Neural cell (in vitro differentiated cells): ENCODE measurements around the gene DDX47. TPM values are rescaled to one million over a fixed set of nuclear protein-coding genes. Genes with fewer than 3 reads are reported as not detected.

ENCODE experiments used
- H2AFZ ChIP-seq: fragments of 200-600, 300-800 bp; sonication (generic), shearing (Covaris generic); 2 replicates; pipeline ENCODE4 v1.6.0; 2014; ENCODE audit warnings: low read depth, mild to moderate bottlenecking, antibody characterized with exemption, low read length, moderate library complexity
- H3F3A ChIP-seq: fragments of 200-600 bp; shearing (Covaris generic); 2 replicates; pipeline ENCODE4 v1.6.1; 2016; ENCODE audit warnings: mild to moderate bottlenecking, moderate library complexity, mixed read lengths, antibody characterized with exemption, low read length; ENCODE audit not compliant: insufficient read depth, poor library complexity, severe bottlenecking
- H3K27ac ChIP-seq: fragments of 200-600, 300-800 bp; sonication (generic), shearing (Covaris generic); 2 replicates; pipeline ENCODE4 v1.5.1; 2014; ENCODE audit warnings: mild to moderate bottlenecking, low read length, moderate library complexity
- H3K27me3 ChIP-seq: fragments of 300-800, 200-600 bp; sonication (generic), shearing (Covaris generic); 2 replicates; pipeline ENCODE4 v1.6.0; 2014; ENCODE audit warnings: mild to moderate bottlenecking, low read depth, low read length, moderate library complexity; ENCODE audit not compliant: insufficient read depth
- H3K36me3 ChIP-seq: fragments of 300-800, 200-600 bp; sonication (generic), shearing (Covaris generic); 2 replicates; pipeline ENCODE4 v1.5.1; 2014; ENCODE audit warnings: mild to moderate bottlenecking, antibody characterized with exemption, low read length, moderate library complexity; ENCODE audit not compliant: insufficient read depth
- H3K4me2 ChIP-seq: fragments of 300-800, 200-600 bp; sonication (generic), shearing (Covaris generic); 2 replicates; pipeline ENCODE4 v1.6.0; 2014; ENCODE audit warnings: mild to moderate bottlenecking, low read length
- H3K4me3 ChIP-seq: fragments of 300-800, 200-600 bp; sonication (generic), shearing (Covaris generic); 2 replicates; pipeline ENCODE4 v1.5.1; 2014; ENCODE audit warnings: mild to moderate bottlenecking, low read length, moderate library complexity
- H3K79me2 ChIP-seq: fragments of 200-600 bp; shearing (Covaris generic); replicated peaks from 2 replicates; pipeline ENCODE4 v1.6.0; 2014; ENCODE audit warnings: mild to moderate bottlenecking, low read length, moderate library complexity; ENCODE audit not compliant: insufficient read depth
- H3K9ac ChIP-seq: fragments of 300-800, 200-600 bp; sonication (generic), shearing (Covaris generic); 2 replicates; pipeline ENCODE4 v1.6.1; 2016; ENCODE audit warnings: mild to moderate bottlenecking, low read length, mixed read lengths
- H3K9me2 ChIP-seq: fragments of 200-600 bp; shearing (Covaris generic); 2 replicates; pipeline ENCODE4 v1.6.1; 2016; ENCODE audit warnings: mild to moderate bottlenecking, low read length, mixed read lengths; ENCODE audit not compliant: insufficient read depth
- H3K9me3 ChIP-seq: fragments of 200-600, 300-800 bp; sonication (generic), shearing (Covaris generic); 2 replicates; pipeline ENCODE4 v1.6.1; 2016; ENCODE audit warnings: mild to moderate bottlenecking, mixed run types, low read length, moderate library complexity, mixed read lengths
- H4K20me1 ChIP-seq: fragments of 200-600 bp; shearing (Covaris generic); 2 replicates; pipeline ENCODE4 v1.6.1; 2016; ENCODE audit warnings: mild to moderate bottlenecking, mixed run types; ENCODE audit not compliant: insufficient read depth
- EP300 ChIP-seq: fragments of 450-650 bp; conservative IDR thresholded peaks from 2 replicates; pipeline ENCODE4 v1.6.1; 2014; ENCODE audit warnings: antibody characterized with exemption, mild to moderate bottlenecking, moderate library complexity; ENCODE audit not compliant: poor library complexity, severe bottlenecking
- EZH2 ChIP-seq: fragments of 200-600, 300-800 bp; shearing (Covaris generic), sonication (generic); IDR thresholded peaks from 2 replicates; pipeline ENCODE4 v1.6.1; 2014; ENCODE audit warnings: antibody characterized with exemption, low read length, borderline replicate concordance, mild to moderate bottlenecking; ENCODE audit not compliant: insufficient read depth, poor library complexity, severe bottlenecking
- MXI1 ChIP-seq: fragments of 450-650 bp; conservative IDR thresholded peaks from 2 replicates; pipeline ENCODE4 v1.6.1; 2014; ENCODE audit warnings: antibody characterized with exemption, mild to moderate bottlenecking; ENCODE audit not compliant: poor library complexity, severe bottlenecking
- POLR2AphosphoS5 ChIP-seq: IDR thresholded peaks from 2 replicates; pipeline ENCODE4 v1.6.1; 2012
- RAD21 ChIP-seq: fragments of 450-650 bp; conservative IDR thresholded peaks from 2 replicates; pipeline ENCODE4 v1.6.1; 2014; ENCODE audit warnings: antibody characterized with exemption, mild to moderate bottlenecking, moderate library complexity
- SMC3 ChIP-seq: fragments of 450-650 bp; conservative IDR thresholded peaks from 2 replicates; pipeline ENCODE4 v1.6.1; 2014; ENCODE audit warnings: antibody characterized with exemption, mild to moderate bottlenecking, moderate library complexity; ENCODE audit not compliant: poor library complexity
- TAF1 ChIP-seq: IDR thresholded peaks from 2 replicates; pipeline ENCODE4 v1.6.1; 2012; ENCODE audit warnings: low read depth
- polyA plus RNA-seq: library from polyadenylated mRNA; depleted of rRNA; stranded (reverse); fragments of >200 nt; gene quantifications from 2 replicates; pipeline ENCODE4 v1.2.3, GENCODE V29; 2014
- TF ChIP-seq, protein P1 (sequence below): fragments of 450-650 bp; IDR thresholded peaks from 2 replicates; pipeline ENCODE4 v1.5.1; 2014; ENCODE audit warnings: antibody characterized with exemption, mild to moderate bottlenecking, moderate library complexity; ENCODE audit not compliant: poor library complexity, severe bottlenecking
- TF ChIP-seq, protein P2 (sequence below): IDR thresholded peaks from 2 replicates; pipeline ENCODE4 v1.6.1; 2012; ENCODE audit warnings: borderline replicate concordance

The DDX47 gene
- polyA plus RNA-seq, 1 donor from 2014 or later: 97.6 TPM

DNA sequence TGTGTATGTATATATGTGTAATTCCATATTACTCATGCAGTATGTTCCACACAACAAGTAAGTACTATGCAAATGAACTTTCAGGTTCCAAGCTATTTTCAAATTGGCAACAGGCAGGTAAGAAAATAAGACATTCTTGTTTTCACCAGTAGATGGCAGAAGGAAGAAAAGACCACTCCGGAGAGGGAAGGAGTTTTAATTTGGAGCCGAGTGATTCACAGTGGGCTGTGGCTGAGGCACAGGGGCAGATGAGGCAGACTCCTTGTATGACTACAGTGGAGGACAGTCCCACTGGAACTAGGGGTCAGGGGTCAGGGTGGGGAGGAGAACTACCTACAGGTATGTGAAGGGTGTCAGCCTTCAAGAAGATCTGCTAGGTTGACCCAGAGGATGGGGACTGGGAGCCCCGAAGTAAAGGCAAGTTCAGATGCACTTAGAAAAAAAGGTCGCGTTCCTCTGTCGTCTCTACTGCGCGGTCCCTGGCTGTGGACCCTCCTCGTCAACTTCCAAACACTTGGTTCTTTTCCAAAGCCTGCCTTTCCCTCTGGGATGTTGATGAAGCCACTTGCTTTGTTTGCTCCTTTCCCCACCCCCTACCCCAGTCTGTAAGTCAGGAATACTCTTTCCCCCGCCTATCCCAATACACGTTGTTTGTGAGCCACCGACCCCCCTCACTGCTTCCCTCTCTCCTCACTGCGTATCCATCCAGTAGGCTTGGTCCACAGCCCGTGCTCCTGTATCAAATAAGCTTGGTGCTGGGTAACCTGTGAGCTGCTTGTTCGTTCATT is 24.1 kb downstream of the DDX47 start:
- H3K9me3 ChIP-seq: no peaks in the 10 kb centered on the region
- no peaks in the 10 kb centered on the region for H3K9me2 ChIP-seq
- H3K9ac ChIP-seq: no peak overlapping the region
- H3K36me3 ChIP-seq: no peaks in the 10 kb centered on the region
- no peaks in the 10 kb centered on the region for H3K79me2 ChIP-seq
- H3K4me2 ChIP-seq: no peak overlapping the region
- TF ChIP-seq RAD21 (peak; percentile 65), SMC3 (peak; percentile 77), TAF1 (no peak)
- TF ChIP-seq, protein P1, sequence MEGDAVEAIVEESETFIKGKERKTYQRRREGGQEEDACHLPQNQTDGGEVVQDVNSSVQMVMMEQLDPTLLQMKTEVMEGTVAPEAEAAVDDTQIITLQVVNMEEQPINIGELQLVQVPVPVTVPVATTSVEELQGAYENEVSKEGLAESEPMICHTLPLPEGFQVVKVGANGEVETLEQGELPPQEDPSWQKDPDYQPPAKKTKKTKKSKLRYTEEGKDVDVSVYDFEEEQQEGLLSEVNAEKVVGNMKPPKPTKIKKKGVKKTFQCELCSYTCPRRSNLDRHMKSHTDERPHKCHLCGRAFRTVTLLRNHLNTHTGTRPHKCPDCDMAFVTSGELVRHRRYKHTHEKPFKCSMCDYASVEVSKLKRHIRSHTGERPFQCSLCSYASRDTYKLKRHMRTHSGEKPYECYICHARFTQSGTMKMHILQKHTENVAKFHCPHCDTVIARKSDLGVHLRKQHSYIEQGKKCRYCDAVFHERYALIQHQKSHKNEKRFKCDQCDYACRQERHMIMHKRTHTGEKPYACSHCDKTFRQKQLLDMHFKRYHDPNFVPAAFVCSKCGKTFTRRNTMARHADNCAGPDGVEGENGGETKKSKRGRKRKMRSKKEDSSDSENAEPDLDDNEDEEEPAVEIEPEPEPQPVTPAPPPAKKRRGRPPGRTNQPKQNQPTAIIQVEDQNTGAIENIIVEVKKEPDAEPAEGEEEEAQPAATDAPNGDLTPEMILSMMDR: peak; percentile 69
- H3K27me3 ChIP-seq: no peaks in the 10 kb centered on the region
- no peaks in the 10 kb centered on the region for H4K20me1 ChIP-seq
- no peak overlapping the region for H3K27ac ChIP-seq
- no peaks in the 10 kb centered on the region for H3F3A ChIP-seq
- no peak overlapping the region for H3K4me3 ChIP-seq
- H2AFZ ChIP-seq: no peak overlapping the region

DNA sequence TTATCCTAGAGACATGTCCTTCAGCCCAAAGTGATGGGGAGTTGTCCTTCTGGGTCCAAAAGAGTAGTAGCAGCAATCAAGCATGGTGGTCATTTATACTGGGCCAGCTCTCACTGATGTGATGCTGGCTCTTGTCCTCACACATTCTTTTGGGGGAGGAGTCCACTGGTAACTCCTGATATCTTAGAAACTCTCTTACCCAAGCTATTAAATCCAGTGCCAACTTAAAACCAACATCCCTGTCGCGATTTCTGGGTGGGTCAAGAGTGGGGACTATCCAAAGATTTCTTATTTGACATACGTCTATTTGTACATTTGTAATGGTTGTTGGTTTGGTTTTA is 24.6 kb downstream of the DDX47 start:
- no peaks in the 10 kb centered on the region for H4K20me1 ChIP-seq
- no peaks in the 10 kb centered on the region for H3F3A ChIP-seq
- H3K9me2 ChIP-seq: no peaks in the 10 kb centered on the region
- H3K27ac ChIP-seq: no peak overlapping the region
- no peaks in the 10 kb centered on the region for H3K36me3 ChIP-seq
- H3K79me2 ChIP-seq: no peaks in the 10 kb centered on the region
- no peak overlapping the region for H3K4me3 ChIP-seq
- H3K9ac ChIP-seq: no peak overlapping the region
- no peaks in the 10 kb centered on the region for H3K9me3 ChIP-seq
- TF ChIP-seq EZH2: no peak
- no peak for TF ChIP-seq SMC3
- TF ChIP-seq POLR2AphosphoS5: no peak
- TF ChIP-seq TAF1: no peak
- no peak for TF ChIP-seq RAD21
- no peak for TF ChIP-seq MXI1
- TF ChIP-seq EP300: no peak
- TF ChIP-seq, protein P1: no peak
- TF ChIP-seq, protein P2, sequence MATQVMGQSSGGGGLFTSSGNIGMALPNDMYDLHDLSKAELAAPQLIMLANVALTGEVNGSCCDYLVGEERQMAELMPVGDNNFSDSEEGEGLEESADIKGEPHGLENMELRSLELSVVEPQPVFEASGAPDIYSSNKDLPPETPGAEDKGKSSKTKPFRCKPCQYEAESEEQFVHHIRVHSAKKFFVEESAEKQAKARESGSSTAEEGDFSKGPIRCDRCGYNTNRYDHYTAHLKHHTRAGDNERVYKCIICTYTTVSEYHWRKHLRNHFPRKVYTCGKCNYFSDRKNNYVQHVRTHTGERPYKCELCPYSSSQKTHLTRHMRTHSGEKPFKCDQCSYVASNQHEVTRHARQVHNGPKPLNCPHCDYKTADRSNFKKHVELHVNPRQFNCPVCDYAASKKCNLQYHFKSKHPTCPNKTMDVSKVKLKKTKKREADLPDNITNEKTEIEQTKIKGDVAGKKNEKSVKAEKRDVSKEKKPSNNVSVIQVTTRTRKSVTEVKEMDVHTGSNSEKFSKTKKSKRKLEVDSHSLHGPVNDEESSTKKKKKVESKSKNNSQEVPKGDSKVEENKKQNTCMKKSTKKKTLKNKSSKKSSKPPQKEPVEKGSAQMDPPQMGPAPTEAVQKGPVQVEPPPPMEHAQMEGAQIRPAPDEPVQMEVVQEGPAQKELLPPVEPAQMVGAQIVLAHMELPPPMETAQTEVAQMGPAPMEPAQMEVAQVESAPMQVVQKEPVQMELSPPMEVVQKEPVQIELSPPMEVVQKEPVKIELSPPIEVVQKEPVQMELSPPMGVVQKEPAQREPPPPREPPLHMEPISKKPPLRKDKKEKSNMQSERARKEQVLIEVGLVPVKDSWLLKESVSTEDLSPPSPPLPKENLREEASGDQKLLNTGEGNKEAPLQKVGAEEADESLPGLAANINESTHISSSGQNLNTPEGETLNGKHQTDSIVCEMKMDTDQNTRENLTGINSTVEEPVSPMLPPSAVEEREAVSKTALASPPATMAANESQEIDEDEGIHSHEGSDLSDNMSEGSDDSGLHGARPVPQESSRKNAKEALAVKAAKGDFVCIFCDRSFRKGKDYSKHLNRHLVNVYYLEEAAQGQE: no peak
- no peaks in the 10 kb centered on the region for H3K27me3 ChIP-seq
- H3K4me2 ChIP-seq: no peak overlapping the region
- no peak overlapping the region for H2AFZ ChIP-seq
